Measurements from ENCODE around the gene ATP5IF1.

The ATP5IF1 gene

GRCh38 chr1:28235755-28236655, at the start of gene ATP5IF1:
Gene ATP5IF1, plus strand, starts transcription at chr1:28236124. Its CDS starts 60 bp downstream, at chr1:28236184.
- ChIA-PET CTCF (interaction anchor here (1.0 to 3.2 kb wide), 4 partner anchors 10 to 367 kb away, joined by 3 to 18 read pairs (median 6); no protein-coding TSS in a partner anchor), POLR2A (interaction anchor here (0.6 to 2.2 kb wide), 12 partner anchors 8 to 463 kb away, joined by 3 to 14 read pairs (median 4); partner anchors contain the start of genes EYA3, MED18, SESN2 and STX12)
- peak within 1 kb of the TSS; percentile 100 for H3K4me3 ChIP-seq (ENCODE audit: low read depth, low read length)
- DNase-seq (ENCODE audit: low read depth, low spot score), result peak; percentile 90
- no peak for TF ChIP-seq CTCF (IDR thresholded peaks at IDR 0.05; ENCODE audit: insufficient read depth, low read length, missing control alignments)

GRCh38 chr1:28190337-28190979, 45.5 kb upstream of the ATP5IF1 start:
- no peak for TF ChIP-seq CTCF (IDR thresholded peaks at IDR 0.05; ENCODE audit: insufficient read depth, low read length, missing control alignments)
- no peak for DNase-seq (ENCODE audit: low read depth, low spot score)
- ChIA-PET CTCF (interaction anchor here (1.4 kb wide), 1 partner anchor 99 kb away, joined by 4 read pairs; no protein-coding TSS in a partner anchor), POLR2A (no interaction called here)
- H3K4me3 ChIP-seq (ENCODE audit: low read depth, low read length), result no peak overlapping the region

- DNase-seq (ENCODE audit: low read depth, low spot score), result no peak
- CTCF ChIA-PET, result interaction anchor here (1.4 kb wide), 1 partner anchor 100 kb away, joined by 4 read pairs; no protein-coding TSS in a partner anchor
- POLR2A ChIA-PET, result no interaction called here
- H3K4me3 ChIP-seq (ENCODE audit: low read depth, low read length), result no peak overlapping the region
- no peak for TF ChIP-seq CTCF (IDR thresholded peaks at IDR 0.05; ENCODE audit: insufficient read depth, low read length, missing control alignments)
These were observed 44.8 kb upstream of the ATP5IF1 start for GRCh38 chr1:28190996-28191645.

- ChIA-PET CTCF (interaction anchor here (0.9 kb wide), 1 partner anchor 102 kb away, joined by 3 read pairs; no protein-coding TSS in a partner anchor), POLR2A (no interaction called here)
- no peak overlapping the region for H3K4me3 ChIP-seq (ENCODE audit: low read depth, low read length)
- TF ChIP-seq CTCF (IDR thresholded peaks at IDR 0.05; ENCODE audit: insufficient read depth, low read length, missing control alignments), result no peak
- no peak for DNase-seq (ENCODE audit: low read depth, low spot score)
These were observed 42.2 kb upstream of the ATP5IF1 start for GRCh38 chr1:28193701-28194161.

GRCh38 chr1:28194326-28195035, 41.4 kb upstream of the ATP5IF1 start:
- no peak overlapping the region for H3K4me3 ChIP-seq (ENCODE audit: low read depth, low read length)
- ChIA-PET POLR2A (no interaction called here), CTCF (interaction anchor here (0.7 to 4.0 kb wide), 3 partner anchors 9 to 103 kb away, joined by 3 to 16 read pairs (median 5); no protein-coding TSS in a partner anchor)
- no peak for DNase-seq (ENCODE audit: low read depth, low spot score)
- TF ChIP-seq CTCF (IDR thresholded peaks at IDR 0.05; ENCODE audit: insufficient read depth, low read length, missing control alignments), result no peak
